ENCODE data around the gene COP1.

The COP1 gene

GRCh38 chr1:175904808-175905207, 302.3 kb downstream of the COP1 start:
- no peak for TF ChIP-seq Cebpa-rat (IDR thresholded peaks at IDR 0.05)
- no peak overlapping the region for H3K27ac ChIP-seq
- H3K27me3 ChIP-seq, result no peaks in the 10 kb centered on the region
- no peaks in the 10 kb centered on the region for H4K20me1 ChIP-seq
- H3K4me1 ChIP-seq, result no peaks in the 10 kb centered on the region
- H3K4me2 ChIP-seq, result no peak overlapping the region
- peaks cover 0 to 17% (median 2%) of the 10 kb centered on the region in 11 experiments; a peak in 5 of 22 replicates for H3K36me3 ChIP-seq
- H3K9ac ChIP-seq, result no peak overlapping the region
- peaks cover 0 to 13% (median 4%) of the 10 kb centered on the region in 11 experiments; a peak in 6 of 22 replicates for H3K9me3 ChIP-seq (replicated peaks in 1 of 11)
- no peak overlapping the region for H3K4me3 ChIP-seq

DNA sequence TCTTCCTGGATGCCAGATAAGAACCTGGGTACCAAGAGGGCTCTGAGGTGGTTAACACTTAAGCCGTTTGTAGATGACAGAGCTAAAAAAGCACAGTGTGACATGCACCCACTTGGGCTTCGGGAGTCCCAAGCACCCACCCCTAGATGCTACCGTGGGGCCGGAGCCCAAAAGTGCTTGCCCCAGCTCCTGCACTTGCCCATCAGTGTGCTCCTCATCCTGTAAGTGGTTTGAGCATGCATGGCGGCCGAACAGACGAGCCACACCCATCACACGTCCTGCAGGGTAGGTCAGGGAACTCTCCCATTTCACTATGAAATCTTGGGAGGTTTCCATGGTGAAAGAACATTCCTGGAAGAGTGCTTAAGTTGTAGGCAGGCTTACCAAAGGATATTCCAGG, 304.8 kb downstream of the COP1 start:
- Histone ChIP-seq H3K36me3 (peaks cover 0 to 11% (median 0%) of the 10 kb centered on the region in 11 experiments; a peak in 3 of 22 replicates), H3K4me1 (no peaks in the 10 kb centered on the region), H3K9me3 (replicated peaks in 1 of 11) (no peaks in the 10 kb centered on the region), H3K27ac (no peak overlapping the region), H3K4me2 (no peak overlapping the region), H3K27me3 (no peaks in the 10 kb centered on the region), H4K20me1 (no peaks in the 10 kb centered on the region), H3K9ac (no peak overlapping the region), H3K4me3 (no peak overlapping the region)
- TF ChIP-seq Cebpa-rat (IDR thresholded peaks at IDR 0.05), result no peak

DNA sequence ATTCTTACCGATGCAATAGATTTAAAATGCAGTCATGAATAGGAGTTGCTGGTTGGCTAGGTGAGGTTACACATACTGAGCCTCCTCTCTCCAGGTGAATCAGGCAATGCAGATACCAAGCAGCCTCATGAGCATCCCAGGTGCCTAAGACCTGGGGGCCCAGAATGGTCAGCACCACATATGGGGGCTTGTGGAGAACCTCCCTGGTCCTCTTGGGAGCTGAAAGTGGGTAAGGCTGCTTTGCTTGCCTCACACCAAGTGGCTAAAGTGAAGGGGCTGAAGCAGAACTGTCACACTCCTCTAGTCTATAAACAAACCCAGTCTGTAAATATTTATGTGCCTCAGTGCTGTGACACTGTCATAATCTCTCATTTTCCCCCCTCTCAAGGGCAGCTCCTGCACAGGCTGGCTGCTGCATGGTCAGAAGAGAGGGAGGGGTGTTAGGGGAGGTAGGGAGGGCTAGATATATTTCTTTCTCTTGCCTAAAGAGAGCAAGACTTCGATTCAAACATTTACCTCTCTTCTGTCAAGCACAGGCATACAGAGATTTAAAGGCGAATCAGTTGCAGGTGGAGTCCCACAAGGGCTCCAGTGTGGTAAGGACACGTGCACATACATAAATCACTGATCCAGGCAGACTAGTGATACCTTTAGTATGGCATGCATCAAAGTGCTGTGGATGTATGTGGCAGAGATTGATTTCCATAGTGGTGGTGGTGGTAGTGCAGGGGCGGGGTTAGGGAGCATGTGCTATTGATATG, 305.8 kb downstream of the COP1 start:
- Histone ChIP-seq H4K20me1 (no peaks in the 10 kb centered on the region), H3K4me3 (no peak overlapping the region), H3K27ac (no peak overlapping the region), H3K4me2 (no peak overlapping the region), H3K36me3 (peaks cover 0 to 11% (median 0%) of the 10 kb centered on the region in 11 experiments; a peak in 3 of 22 replicates), H3K27me3 (no peaks in the 10 kb centered on the region), H3K9me3 (replicated peaks in 1 of 11) (peaks cover 0 to 1% (median 0%) of the 10 kb centered on the region in 11 experiments; a peak in 4 of 22 replicates), H3K9ac (no peak overlapping the region), H3K4me1 (no peaks in the 10 kb centered on the region)
- no peak for TF ChIP-seq Cebpa-rat (IDR thresholded peaks at IDR 0.05)

DNA sequence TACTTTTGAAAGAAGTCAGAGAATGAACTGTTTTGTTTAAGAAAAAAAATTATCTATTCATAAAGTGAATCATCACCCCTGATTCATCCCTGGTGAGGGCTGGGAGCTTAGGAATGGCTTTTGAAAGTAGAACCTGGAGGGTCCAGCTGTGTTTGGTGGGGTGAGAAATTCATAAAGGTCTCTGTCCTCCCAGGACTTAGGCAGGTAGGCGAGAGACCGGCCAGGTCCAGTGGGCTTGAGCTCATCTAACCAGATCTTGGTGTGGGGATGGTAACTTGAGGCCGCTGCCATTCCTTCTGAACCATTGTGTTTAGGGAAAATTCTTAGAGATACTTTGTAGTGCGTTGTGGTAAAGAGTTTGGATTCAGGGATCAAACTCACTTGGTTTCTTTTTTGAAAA, 306.9 kb downstream of the COP1 start:
- H3K36me3 ChIP-seq, result peaks cover 0 to 11% (median 0%) of the 10 kb centered on the region in 11 experiments; a peak in 4 of 22 replicates
- no peak for TF ChIP-seq Cebpa-rat (IDR thresholded peaks at IDR 0.05)
- H4K20me1 ChIP-seq, result no peaks in the 10 kb centered on the region
- no peak overlapping the region for H3K4me2 ChIP-seq
- no peaks in the 10 kb centered on the region for H3K4me1 ChIP-seq
- H3K27ac ChIP-seq, result no peak overlapping the region
- H3K9ac ChIP-seq, result no peak overlapping the region
- no peak overlapping the region for H3K4me3 ChIP-seq
- H3K9me3 ChIP-seq (replicated peaks in 1 of 11), result peaks cover 7 to 12% (median 10%) of the 10 kb centered on the region in 11 experiments
- H3K27me3 ChIP-seq, result no peaks in the 10 kb centered on the region

DNA sequence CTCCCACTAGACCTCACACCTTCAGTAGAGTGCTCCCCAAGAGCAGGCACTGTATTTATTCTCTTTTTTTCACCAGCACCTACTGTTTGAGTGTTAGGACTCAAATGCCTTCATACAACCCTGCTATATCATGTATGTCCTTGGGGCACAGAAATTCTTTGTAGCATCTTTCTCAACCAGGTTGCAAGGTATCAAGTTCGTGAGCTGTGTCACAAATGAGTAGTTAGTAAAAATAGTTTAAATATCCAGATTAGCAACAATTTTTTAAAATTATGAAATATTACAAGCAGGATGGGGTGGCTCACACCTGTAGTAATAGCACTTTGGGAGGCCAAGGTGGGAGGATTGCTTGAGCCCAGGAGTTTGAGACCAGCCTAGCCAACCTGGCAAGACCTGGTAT, 311.1 kb downstream of the COP1 start:
- H3K36me3 ChIP-seq, result peaks cover 0 to 9% (median 0%) of the 10 kb centered on the region in 11 experiments; a peak in 2 of 22 replicates
- peaks cover 13 to 36% (median 24%) of the 10 kb centered on the region in 10 experiments; a peak in 18 of 20 replicates for H3K4me1 ChIP-seq
- no peak overlapping the region for H3K4me3 ChIP-seq
- no peaks in the 10 kb centered on the region for H3K27me3 ChIP-seq
- H3K4me2 ChIP-seq, result no peak overlapping the region
- no peaks in the 10 kb centered on the region for H4K20me1 ChIP-seq
- H3K9me3 ChIP-seq (replicated peaks in 1 of 11), result peaks cover 14 to 33% (median 21%) of the 10 kb centered on the region in 11 experiments
- H3K9ac ChIP-seq, result no peak overlapping the region
- H3K27ac ChIP-seq, result no peak overlapping the region
- TF ChIP-seq Cebpa-rat (IDR thresholded peaks at IDR 0.05), result no peak

All from BLaER1 treated with 17β-estradiol and CSF1 and Interleukin-3, amounts not matched to agents 10 nM and 100 nM (cell line).